DND-41 (cell line): ENCODE results near the gene SLC25A27.

Experiments used
- CTCF ChIP-seq: IDR thresholded peaks from 2 replicates; pipeline ENCODE4 v1.5.1; 2012; ENCODE audit warnings: borderline replicate concordance, low read length, moderate library complexity, mild to moderate bottlenecking; ENCODE audit not compliant: poor library complexity, severe bottlenecking; ENCODE audit errors: extremely low read depth
- EZH2 ChIP-seq: IDR thresholded peaks from 3 replicates; pipeline ENCODE4 v1.6.1; 2012; ENCODE audit warnings: borderline replicate concordance, low read depth, mild to moderate bottlenecking, moderate library complexity, low read length, inconsistent platforms; ENCODE audit not compliant: severe bottlenecking

GRCh38 chr6:46651006-46651405, 1.8 kb upstream of the SLC25A27 start:
- TF ChIP-seq CTCF (no peak), EZH2 (no peak)
